Transverse colon (tissue), 3 donors: ENCODE results near the gene OR51Q1.

ENCODE experiments used
- CTCF ChIP-seq, 5 experiments: fragments of 200-600 bp in 3 of 5; fragments of 450-650 bp in 2 of 5; sonication (generic) in 3 of 5; IDR thresholded peaks; 1 replicate in 2 of 5; 2 replicates in 3 of 5; pipeline ENCODE4 v1.5.1; 2016 to 2017; ENCODE audit warnings: antibody characterized with exemption in 5 of 5, inconsistent platforms in 3 of 5, mild to moderate bottlenecking in 2 of 5, moderate library complexity in 1 of 5
- EP300 ChIP-seq: sonication (generic); formaldehyde crosslinking; IDR thresholded peaks from one replicate; pipeline ENCODE4 v1.6.1; 2017; ENCODE audit warnings: antibody characterized with exemption, low read depth
- POLR2A ChIP-seq: fragments of 450-650 bp; IDR thresholded peaks from one replicate; pipeline ENCODE4 v1.6.1; 2016; ENCODE audit warnings: antibody characterized with exemption, mild to moderate bottlenecking, moderate library complexity

- TF ChIP-seq CTCF (IDR thresholded peaks at IDR 0.05) (no peak), POLR2A (no peak), EP300 (no peak)
Observed at GRCh38 chr11:5467527-5467926, 45.6 kb downstream of the OR51Q1 start.
